Measurements from ENCODE around the gene PNPLA2.

PNPLA2 gene

DNA sequence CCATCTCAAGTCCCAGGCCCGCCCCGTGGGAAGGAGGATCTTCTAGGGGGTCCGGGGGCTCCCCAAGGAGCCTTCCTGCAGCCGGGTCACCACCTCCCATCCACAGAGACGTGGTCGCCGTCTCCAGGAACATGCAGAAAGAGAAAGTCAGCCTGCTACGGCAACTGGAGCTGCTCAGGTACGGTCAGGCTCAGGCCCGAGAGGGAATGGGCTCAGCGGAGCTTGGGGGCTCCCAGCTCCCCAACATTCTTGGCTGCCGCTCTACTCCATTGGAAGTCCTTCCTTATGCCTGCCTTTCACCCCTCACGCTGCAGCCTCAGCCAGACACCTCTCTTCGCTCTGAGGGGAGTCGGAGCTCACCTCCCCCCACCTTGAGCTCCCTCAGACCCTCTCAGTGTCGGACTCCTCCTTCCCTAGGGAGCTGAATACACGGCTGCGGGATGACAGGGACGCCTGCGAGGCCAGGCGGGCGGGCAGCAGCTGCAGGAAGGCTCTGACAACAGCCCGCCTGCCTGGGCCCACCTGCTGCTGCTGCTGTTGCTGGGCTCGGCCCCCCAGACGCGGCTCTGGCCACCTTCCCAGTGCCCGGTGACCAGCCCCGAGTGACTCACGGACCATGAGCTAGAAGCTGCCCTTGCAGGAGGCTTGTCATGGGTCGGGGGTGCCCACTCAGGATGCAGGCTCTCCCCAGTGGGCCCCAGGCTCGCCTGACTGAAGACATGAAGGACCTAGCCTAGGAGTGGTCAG lies 12.6 kb downstream of the PNPLA2 start:
- DNase-seq (ENCODE audit: low read depth) = no peak

DNA sequence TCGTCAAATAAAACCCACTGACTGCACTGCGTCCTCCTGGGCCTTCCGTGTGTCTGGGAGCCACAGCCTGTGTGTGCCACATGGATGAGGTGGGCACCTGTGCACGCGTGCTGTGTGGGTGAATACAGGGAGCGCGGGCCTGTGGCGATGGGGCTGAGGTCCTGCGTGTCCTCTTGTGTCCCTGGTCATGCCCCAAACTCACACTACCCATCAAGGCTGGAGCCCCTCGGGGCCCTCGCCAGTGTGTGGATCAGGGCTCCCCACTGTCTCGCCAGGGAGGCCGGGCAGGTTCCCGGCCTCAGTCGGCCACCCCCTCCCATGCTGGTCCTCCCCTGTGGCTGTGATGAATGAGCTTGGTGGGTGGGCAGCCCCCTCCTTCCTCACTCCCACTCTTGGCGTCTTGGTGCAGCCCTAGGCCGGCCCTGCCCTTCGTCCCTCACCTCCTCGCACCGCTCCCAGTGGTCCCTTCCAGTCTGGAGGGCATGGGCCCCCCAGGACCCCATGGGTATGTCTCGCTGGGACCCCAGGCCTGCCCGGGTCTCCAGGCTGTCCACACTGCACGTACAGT lies 13.3 kb downstream of the PNPLA2 start:
- no peak for DNase-seq (ENCODE audit: low read depth)

DNA sequence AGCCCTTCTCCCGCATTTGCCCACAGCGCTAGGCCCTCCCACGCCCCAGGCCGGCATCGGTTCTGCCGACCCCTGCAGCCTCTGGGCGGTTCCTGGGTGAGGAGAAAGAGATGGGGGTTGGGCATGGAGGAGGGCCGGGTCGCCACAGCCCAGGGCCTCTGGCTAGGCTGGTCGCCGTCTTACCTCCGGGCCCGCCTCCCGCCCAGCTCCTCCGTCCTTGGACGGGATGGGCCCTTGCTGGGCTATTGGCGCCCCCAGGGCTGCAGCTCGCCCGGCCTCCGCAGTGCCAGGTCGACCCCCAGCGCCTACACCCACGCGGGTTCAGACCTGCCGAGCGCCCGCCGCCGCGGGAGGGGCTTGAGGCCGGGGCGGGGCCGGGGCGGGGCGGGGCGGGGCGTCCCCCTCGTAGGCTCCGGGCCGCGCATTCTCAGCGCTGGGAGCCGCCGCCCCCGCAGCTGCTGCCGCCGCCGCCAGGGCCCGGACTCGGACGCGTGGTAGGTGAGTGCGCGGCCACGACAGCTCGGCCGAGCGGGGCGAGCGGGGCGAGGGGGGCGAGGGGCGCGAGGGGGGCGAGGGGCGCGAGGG lies 13.9 kb downstream of the PNPLA2 start, which contains the start of gene CD151:
Gene CD151 (plus strand): TSS at position 424 of the 585 bp plus-strand sequence. CDS start 3,118 bp downstream, outside the sequence.
- DNase-seq (ENCODE audit: low read depth) = no peak

DNA sequence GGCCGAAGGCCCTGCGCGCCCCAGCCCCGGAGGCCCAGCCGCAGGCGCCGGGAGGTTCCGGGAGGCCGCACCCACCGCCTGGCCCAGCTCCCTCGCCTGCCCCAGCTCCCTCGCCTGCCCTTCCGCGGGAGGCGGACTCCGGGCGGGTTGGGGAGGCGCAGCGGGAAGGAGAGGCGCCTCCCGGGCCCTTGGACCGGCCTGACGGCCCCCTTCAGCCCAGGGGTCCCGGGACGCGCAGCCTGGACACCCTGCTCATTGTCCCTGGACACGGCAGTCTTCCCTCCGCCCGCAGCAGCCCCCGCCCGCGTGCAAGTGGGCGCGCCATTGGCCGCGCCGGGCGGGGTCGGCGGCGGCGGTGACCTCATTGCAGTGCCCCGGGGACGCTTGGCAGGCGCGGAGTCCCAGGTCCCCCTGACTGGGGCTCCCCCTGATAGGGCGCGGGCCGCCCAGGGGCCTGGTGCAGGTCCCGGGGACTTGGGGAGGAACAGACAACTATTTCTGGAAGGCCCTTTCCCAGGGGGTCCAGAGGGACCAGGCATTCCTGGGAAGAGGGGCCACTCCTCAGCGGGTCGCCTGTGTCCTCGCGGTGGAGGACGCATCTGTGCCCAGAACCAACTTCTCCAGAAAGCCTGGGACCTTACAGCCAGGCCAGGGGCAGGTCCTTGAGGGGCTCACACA lies 14.5 kb downstream of the PNPLA2 start:
- no peak for DNase-seq (ENCODE audit: low read depth)

DNA sequence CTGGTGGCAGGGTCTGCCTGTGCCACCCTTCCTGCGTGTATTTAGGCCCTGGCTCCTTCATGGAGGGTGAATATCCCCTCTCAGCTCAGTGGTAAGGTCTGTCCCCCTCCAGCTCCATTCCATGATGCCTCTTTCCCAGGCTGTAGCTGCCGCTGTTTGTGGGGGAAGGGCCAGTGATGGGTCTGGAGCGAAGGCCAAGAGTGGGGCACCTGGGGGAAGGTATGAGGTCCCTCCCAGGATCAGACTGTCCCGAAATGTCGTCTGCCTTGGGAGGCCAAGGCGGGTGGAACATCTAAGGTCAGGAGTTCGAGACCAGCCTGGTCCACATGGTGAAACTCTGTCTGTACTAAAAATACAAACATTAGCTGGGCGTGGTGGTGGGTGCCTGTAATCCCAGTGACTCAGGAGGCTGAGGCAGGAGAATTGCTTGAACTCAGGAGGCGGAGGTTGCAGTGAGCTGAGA lies 15.2 kb downstream of the PNPLA2 start:
- no peak for DNase-seq (ENCODE audit: low read depth)

DNA sequence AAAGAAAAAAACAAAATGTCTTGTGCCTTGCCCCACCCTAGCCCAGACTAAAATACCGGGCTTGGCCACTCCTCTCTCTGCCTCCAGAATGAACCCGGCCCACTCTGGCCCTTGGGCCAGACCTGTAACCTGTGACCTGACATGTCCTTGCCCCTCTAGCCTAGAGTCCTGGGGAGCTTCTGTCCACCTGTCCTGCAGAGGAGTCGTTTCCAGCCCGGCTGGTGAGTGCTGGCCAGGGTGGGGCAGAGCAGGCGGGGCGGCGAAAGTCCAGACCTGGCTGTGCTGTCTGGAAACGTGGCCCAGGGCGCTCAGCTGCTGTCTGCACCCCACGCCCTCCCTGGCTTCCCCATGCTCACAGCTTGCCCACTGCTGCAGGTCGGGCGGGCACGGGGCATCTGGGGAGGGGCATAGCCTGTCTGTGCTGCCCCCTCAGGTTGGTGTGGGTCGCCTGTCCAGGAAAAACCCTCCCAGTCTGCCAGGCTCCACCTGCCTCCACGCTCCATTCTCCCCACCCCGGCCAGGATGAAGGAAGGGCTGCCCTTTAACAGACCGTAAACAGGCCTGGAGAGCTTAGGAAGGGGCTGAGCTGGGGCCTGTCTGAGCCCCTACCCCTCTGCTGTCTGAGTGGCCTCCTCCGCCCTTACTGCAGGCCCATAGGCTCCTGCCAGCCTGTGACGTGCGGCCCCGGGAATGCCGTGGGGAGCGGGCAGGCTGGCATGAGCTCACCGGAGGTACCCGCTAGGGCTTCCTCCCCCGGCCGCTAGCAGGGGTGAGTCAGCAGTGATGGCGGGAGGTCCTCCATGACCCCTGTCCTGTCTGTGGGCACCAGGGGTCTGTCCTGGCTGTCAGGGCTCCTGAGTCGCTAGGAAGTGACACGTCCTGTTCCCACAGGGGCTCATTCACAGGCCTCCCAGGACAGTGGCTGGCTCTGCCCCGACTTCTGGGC lies 15.9 kb downstream of the PNPLA2 start:
- DNase-seq (ENCODE audit: low read depth) = no peak

DNA sequence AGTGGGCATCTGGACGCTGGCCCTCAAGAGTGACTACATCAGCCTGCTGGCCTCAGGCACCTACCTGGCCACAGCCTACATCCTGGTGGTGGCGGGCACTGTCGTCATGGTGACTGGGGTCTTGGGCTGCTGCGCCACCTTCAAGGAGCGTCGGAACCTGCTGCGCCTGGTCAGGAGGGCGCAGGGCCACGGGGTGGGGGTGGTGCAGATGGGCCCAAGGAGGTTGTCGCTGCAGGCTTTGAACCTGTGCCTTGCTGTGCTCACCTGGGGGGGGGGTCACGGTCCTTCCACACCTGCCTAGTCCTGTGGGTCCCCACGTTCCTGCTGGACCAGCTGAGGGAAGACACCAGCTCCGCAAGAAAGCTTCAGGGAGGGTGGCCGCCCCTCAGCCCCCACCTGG lies 17.6 kb downstream of the PNPLA2 start:
- DNase-seq (ENCODE audit: low read depth) = no peak

DNA sequence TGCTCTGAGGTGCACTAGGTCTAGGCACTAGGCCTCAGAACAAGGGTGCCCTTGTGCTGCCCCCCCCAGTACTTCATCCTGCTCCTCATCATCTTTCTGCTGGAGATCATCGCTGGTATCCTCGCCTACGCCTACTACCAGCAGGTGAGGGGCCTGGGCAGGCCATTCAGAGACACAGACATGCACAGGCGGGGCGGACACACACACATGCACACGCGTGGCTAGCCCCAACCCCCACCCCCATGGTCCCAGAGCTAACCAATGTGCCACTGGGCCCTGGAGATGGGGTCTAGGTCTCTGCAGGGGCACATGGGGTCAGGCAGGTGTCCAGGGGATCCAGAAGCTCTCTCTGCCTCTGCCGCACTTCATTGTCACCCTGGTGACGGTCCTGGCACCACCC lies 18.0 kb downstream of the PNPLA2 start:
- no peak for DNase-seq (ENCODE audit: low read depth)

DNA sequence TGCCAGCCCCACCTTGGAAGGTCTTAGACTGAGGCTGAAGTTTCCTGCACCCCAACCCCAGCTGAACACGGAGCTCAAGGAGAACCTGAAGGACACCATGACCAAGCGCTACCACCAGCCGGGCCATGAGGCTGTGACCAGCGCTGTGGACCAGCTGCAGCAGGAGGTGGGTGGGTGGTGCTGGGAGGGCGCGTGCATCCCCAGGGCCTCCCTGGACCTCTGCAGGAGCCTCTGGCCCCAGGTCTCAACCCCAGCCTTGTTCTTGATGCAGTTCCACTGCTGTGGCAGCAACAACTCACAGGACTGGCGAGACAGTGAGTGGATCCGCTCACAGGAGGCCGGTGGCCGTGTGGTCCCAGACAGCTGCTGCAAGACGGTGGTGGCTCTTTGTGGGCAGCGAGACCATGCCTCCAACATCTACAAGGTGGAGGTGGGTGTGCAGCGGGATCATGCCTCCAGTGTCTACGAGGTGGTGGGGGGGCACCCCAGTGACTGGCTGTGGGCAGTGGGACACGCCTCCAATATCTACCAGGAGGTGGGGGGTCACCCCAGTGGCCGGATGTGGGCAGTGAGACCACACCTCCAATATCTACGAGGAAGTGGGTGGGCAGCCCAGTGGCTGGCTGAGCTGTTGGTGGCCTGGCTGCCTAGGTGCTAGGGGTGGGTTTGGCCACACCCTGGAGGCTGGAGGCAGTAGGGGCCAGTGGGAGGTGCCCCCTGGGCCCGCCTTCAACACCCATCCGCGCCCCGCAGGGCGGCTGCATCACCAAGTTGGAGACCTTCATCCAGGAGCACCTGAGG lies 18.7 kb downstream of the PNPLA2 start:
- DNase-seq (ENCODE audit: low read depth) = no peak

DNA sequence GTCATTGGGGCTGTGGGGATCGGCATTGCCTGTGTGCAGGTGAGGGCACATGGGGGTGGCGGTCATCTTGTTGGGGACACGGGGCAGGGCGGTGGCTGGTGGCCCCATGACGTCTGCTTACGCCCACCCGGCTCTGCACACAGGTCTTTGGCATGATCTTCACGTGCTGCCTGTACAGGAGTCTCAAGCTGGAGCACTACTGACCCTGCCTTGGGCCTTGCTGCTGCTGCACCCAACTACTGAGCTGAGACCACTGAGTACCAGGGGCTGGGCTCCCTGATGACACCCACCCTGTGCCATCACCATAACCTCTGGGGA lies 19.2 kb downstream of the PNPLA2 start:
- no peak for DNase-seq (ENCODE audit: low read depth)

DNA sequence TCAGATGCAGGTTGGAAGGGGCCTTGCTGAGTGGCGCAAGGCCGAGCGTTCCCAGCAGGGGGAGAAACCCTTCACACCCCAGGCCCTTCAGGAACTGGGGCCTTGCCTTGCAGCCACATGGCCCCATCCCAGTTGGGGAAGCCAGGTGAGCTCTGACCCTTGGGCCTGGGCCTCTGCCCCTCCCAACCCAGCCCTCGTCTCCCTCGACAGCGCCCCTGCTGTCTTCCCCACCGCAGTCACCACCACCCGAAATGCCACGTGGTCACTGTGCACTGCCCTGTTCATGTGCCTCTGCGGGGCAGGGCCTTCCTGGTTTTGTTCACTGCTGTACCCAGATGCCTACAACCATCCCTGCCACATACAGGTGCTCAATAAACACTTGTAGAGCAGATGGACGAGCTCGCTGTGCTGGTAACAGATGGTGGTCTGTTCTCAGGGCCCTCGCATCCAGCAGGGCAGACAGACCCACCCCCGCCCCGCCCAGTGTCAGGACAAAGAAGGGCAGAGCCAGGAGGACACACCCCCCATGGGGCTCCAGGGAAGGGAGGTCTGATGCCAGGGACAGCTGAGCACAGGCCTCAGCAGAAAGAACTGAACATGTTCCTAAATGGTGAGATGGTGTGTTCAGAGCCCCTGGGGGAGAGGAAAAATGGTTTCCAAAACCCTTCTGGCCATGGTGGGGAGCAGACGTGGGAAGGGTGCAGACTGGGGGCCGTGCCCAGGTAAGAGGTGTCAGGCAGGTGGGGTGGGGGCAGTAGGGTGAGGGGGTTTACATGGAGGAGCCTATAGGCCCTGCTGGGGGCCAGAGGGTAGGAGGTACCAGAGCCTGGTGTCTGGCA lies 19.9 kb downstream of the PNPLA2 start:
- no peak for DNase-seq (ENCODE audit: low read depth)

DNA sequence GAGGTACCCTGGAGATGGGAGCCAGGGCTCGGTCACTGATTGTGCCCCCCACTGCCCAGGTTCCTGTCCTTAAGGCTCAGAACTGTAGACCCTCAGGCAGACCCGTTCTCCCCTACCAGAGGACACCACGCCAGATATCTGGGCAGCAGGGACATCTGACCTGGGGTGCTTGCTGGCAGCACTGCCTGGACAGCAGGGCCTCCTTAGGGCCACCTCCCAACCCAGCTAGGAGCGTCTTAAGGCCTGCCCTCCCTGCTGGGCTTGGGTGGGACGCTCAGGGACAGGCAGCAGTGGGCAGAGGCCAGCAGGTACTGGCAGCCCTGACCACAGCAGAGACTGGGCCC lies 20.5 kb downstream of the PNPLA2 start:
- no peak for DNase-seq (ENCODE audit: low read depth)

DNA sequence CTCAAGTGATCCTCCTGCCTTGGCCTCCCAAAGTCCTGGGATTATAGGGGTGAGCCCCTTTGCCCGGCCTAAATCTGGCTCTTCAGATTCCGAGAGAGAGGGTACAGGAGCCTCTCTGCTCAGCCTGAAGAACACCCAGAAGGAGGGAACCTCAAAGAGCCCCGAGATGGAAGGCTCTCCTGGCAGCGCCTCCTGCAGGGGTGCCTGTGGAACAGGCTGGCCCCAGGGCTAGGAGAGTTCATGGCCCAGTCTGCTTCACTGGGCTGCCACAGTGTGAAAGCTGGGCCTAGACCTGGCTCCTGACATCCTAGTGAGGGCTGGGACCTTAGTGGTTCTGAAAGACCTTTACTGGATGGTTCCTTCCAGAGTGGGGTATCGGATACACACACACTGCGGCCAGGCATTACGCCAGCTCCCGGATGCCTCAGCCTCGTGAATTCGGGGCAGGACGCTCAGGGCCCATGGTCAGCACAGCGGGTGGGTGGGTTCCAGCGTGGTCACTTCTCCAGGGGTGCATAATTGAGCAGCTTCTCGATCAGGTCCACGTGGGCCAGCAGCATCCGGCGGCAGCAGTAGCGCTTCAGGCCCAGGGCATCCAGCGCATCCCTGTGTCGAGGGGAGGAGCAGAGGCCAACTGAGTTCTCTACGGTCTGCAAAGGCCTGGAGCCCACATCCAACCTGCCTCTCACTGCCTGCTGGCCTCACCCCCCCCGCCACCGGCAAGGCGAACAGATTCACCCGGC lies 21.3 kb downstream of the PNPLA2 start:
- no peak for DNase-seq (ENCODE audit: low read depth)

DNA sequence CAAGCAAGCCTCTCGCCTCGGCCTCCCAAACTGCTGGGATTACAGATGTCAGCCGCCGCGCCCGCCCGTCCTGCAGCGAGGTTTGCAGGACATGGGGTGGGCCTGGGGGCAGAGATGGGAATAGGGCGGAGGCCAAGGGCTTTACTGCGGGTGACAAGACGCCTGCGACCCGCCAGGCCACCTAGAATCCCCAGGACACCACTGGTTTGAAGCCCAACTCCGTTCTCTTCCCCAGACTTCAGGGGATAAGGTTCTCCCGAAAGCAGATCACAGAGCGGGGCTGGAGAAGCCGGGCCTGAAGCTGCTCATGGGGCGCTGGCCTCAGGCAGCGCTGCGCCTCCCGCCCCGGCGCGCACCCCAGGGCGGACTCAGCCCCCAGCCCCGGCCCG lies 23.3 kb downstream of the PNPLA2 start:
- DNase-seq (ENCODE audit: low read depth) = no peak

DNA sequence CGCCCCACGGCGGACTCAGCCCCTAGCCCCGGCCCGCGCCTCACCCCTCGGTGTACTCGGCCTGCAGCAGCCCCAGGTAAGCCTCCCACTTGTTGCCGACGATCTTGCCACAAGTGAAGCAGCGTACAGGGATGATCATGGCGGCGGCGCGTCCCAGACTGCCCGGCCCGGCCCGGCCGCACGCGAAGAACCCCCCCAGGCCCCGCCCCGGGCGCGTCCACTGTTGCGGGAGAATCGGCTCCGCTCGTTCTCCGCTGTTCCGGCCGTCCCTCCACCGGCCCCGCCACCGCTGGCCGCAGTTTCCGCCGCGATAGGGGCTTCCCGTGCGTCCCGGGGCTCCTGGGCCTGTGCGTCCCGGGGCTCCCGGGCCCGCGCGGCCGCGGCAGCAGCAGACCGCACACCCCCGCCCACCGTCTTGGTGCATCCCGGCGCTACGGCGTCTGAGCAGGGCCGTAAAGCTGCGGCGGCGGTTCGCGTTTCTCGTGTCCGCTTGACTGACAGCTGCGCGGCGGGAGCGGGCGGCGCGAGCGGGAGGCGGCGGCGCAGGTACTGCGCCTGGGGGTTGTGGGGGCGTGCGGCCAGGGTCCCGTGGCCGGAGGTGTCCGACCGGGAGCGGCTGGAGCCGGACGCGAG lies 23.8 kb downstream of the PNPLA2 start, which contains the start of the genes POLR2L and TSPAN4:
Gene POLR2L (minus strand): TSS at position 160 of the 633 bp plus-strand sequence. CDS start 21 bp downstream, at position 139.
Gene TSPAN4 (plus strand): TSS at position 483 of the 633 bp plus-strand sequence. CDS start 7,453 bp downstream, outside the sequence.
- DNase-seq (ENCODE audit: low read depth) = no peak

DNA sequence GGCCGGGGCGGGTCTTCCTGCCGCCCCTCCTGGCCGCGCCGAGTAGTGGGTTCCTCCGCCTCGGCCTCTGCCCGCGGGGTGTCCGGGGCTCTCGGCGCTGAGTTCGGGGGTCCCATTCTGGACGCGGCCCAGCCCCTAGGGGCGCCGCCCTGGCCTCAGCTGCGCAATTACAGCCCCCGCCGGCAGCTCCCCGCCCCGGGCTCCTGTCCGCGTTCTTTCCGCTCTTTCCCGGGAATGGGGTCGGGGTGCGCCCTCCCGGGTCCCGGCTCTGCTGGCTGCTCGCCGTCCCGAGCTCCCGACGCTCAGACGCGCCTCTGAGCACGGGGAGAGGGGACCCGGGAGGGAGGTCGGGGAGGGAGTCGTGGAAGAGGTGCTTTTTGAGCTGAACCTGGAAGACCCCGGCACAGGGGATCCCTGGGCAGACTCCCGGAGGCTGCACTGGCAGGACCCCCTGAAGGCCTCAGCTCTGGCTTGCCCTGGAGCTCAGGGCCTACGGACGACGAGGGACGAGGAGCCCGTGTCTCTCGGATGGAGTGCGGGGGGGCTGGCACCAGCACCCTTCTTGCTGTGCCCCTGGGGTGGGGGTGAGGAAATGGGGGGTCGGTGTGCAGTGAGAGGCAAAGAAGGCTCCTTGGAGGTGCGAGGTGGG lies 24.5 kb downstream of the PNPLA2 start:
- no peak for DNase-seq (ENCODE audit: low read depth)

DNA sequence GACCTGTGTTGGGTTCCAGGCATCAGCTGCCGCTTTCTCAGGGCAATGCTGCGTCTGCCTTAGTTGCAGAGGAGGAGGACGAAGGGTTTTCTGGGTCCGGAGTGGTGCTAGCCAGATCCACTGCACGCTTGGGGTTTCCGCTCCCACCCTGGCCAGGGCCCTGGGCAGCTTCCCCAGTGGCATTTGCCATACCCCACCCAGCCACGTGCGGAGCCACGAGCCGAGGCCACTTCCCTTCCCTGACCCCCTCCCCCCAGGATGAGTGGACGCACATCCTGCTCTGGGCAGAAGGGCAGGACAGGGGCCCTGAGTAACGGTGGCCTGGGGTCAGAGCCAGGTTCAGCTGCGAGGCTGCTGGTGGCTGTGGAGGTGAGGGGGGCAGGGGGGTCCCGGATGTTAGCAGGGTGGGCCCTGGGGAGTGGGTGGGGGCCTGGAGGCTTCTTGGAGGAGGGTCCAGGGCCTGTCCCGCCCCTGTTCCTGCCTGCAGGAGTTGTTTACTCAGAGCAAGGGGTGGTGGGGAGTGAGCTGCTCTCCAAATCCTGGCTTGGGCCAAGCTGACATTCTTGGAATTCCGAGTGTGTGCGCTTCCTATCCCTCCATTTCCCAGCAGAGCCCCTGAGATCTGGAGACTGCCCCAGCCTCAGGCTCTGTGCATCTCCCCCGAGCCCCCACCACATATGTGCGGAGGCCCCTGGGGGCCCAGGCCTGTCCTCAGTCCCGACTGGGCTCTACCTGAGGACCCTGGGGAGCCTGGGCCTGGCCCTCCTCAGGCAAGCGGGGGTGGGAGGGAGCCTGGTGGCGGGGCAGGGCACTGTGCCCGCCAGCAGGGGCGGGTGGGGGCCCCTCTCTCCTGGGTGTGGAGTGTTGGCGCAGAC lies 25.3 kb downstream of the PNPLA2 start:
- DNase-seq (ENCODE audit: low read depth) = peak; percentile 92
